Memory B cell (primary cell): Measurements from ENCODE around the gene NT5DC3.

ENCODE experiments used
- ATAC-seq: fragments of 150-1000 bp; cut with Tn5 transposase; 2 replicates; pipeline ENCODE4 v1.10.0; 2021; ENCODE audit warnings: low read depth, mild to moderate bottlenecking, moderate library complexity
- DNase-seq, 2 donors: peaks; one replicate each; pipeline ENCODE4 v3.0.0; 2022; ENCODE audit warnings: low spot score in 2 of 2
- H3K27ac Mint-ChIP-seq: one replicate; pipeline ENCODE4 v1.8.0; 2022; ENCODE audit warnings: mild to moderate bottlenecking, moderate library complexity, mixed read lengths
- H3K27me3 Mint-ChIP-seq: one replicate; pipeline ENCODE4 v1.8.0; 2022; ENCODE audit warnings: mixed read lengths
- H3K36me3 Mint-ChIP-seq: one replicate; pipeline ENCODE4 v1.8.0; 2022; ENCODE audit warnings: mild to moderate bottlenecking, mixed read lengths
- H3K4me1 Mint-ChIP-seq: one replicate; pipeline ENCODE4 v1.8.0; 2022; ENCODE audit warnings: mixed read lengths
- H3K4me3 Mint-ChIP-seq: one replicate; pipeline ENCODE4 v1.8.0; 2022; ENCODE audit warnings: mild to moderate bottlenecking, moderate library complexity, mixed read lengths
- H3K9me3 Mint-ChIP-seq: one replicate; pipeline ENCODE4 v1.8.0; 2022; ENCODE audit warnings: mixed read lengths

Gene NT5DC3

DNA sequence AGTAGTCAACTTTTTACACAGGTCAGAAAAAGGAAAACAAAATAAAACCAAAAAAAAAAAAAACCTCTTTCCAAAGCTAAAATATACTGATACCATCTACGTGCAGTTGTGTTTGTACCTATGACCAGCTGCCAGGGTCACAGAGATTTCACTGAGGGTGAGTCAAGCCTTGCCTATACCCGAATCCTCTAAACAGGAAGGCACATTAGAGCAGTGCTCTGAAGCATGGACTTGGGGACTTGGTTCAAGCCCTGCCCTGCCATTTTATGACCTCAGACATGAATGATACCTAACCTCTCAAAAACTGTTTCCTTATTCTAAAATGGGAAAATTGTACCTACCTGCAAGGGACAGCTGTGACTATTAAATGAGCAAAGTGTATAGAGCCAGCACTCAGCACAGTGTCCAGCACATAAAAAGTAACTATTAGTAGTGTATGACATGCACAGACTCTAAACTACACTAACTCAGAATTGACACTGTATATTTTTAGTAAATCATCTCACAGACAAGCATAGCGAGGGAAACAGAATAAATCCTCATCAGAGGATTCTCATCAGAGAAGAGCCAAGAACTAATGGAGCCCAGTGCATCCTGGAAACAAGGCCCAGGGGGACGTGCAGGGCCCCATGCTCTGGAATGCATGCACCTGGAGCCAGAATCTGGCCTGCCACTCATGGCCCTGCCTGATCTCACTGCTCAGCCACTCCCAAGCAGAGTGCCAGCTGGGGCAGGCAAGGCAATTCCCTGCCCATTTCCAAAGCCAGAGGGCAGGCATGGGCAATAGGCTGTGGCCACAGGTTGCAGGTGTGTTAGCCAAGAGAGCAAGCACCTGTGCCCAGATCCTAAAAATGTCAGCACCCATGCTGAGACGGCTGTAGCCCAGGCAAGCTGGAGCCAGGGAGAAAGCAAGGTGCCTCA lies 57.0 kb downstream of the NT5DC3 start:
- Mint-ChIP-seq H3K4me3 (no peak overlapping the region), H3K36me3 (peaks cover 24% of the 10 kb centered on the region), H3K9me3 (peaks cover 3% of the 10 kb centered on the region), H3K27ac (no peak overlapping the region), H3K4me1 (no peaks in the 10 kb centered on the region), H3K27me3 (no peaks in the 10 kb centered on the region)
- DNase-seq (no peak), ATAC-seq (no peak)

DNA sequence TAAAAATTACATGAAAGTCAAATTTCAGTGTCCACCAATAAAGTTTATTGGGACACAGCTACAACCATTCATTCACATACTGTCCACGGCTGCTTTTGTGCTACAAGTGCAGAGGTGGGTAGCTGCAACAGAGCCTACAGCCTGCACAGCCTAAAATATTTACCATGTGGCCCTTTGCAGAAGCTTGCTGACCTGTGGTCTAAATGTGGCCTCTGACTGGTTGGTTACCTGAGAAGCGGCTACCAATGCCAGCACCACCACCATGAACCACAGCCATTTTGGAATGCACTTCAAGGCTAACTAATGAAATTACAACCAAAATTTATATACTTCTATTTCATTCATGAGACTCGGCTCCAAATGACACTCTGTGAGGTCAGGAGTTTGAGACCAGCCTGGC lies 58.6 kb downstream of the NT5DC3 start:
- H3K4me3 Mint-ChIP-seq: no peak overlapping the region
- ATAC-seq: no peak
- H3K36me3 Mint-ChIP-seq: peaks cover 32% of the 10 kb centered on the region
- H3K9me3 Mint-ChIP-seq: peaks cover 3% of the 10 kb centered on the region
- H3K27ac Mint-ChIP-seq: no peak overlapping the region
- H3K27me3 Mint-ChIP-seq: no peaks in the 10 kb centered on the region
- H3K4me1 Mint-ChIP-seq: no peaks in the 10 kb centered on the region
- DNase-seq: no peak

DNA sequence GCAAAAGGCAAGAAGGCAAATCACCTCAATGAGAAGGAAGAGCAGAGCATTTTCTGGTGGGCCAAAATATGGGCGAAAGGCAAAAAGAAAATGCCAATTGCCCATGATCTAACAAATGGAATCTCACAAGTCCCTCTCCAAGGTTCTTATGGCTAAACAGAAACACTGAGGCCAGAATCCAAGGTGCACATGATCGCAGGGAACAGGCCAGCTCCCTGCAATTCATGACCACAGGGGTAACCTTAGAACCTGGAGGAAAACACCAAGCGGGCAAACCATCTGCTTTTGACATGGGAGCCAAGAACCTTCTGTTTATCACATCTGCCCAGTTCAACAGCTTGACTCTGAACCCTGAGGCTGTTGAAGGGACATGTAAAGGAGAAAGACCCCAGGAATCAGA lies 60.0 kb downstream of the NT5DC3 start:
- H3K36me3 Mint-ChIP-seq: peaks cover 29% of the 10 kb centered on the region
- no peak overlapping the region for H3K4me3 Mint-ChIP-seq
- no peak for ATAC-seq

DNA sequence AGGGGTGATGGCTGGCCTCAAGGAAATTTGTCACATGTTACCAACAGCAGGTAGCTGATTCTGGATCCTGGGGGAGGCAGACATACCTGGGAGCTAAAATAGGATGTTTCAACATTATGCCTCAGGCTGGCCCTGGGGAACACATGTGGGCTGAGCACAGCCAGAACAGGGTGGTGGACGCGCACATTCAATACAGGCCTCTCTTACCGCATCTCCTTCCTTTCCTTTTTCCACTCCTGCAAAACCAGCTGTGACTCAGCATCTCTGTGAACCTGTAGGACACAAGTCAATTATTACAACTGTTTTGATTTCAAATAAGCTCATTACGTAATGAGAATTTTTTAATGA lies 61.0 kb downstream of the NT5DC3 start:
- Mint-ChIP-seq H3K27ac (no peak overlapping the region), H3K36me3 (peaks cover 29% of the 10 kb centered on the region), H3K27me3 (no peaks in the 10 kb centered on the region), H3K4me3 (no peak overlapping the region), H3K4me1 (no peaks in the 10 kb centered on the region), H3K9me3 (no peaks in the 10 kb centered on the region)
- no peak for DNase-seq
- no peak for ATAC-seq

More for the DNA sequence above, 60.0 kb downstream of the NT5DC3 start:
- Mint-ChIP-seq H3K9me3 (peaks cover under 1% of the 10 kb centered on the region), H3K4me1 (no peaks in the 10 kb centered on the region), H3K27me3 (no peaks in the 10 kb centered on the region), H3K27ac (no peak overlapping the region)
- no peak for DNase-seq

DNA sequence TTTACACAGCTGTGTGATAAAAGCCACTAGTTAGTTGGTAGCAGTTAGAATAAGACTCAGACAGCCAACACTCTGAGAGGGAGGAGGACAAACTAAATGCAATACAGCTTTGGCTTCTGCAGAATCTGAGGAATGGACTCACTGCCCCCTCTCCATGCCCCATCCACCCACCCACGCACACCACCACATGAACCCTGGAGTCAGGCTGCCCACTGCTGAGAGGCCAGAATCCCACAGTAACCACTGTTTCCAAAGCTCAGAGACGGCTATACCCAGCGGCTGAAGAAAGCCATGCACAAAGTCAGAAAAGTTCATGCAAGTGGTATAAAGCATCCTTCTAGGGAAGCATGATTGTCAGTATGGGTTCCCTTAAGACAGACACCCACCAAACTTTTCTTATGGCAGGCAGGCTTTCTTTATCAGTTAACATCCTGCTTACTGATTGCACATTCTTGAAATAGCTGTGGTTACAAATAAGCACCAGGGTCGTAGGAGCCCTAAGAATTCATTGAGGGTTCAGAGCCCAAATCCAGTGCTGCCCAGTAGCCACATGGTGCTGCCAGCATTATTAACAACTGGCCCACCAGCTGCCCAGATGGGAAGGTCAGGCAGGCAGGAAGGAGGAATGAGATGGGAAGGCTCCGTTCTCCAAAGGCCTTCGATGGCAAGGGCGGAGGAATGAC lies 61.5 kb downstream of the NT5DC3 start:
- H3K36me3 Mint-ChIP-seq: peaks cover 31% of the 10 kb centered on the region
- ATAC-seq: no peak
- no peak overlapping the region for H3K4me3 Mint-ChIP-seq
- no peaks in the 10 kb centered on the region for H3K27me3 Mint-ChIP-seq
- H3K9me3 Mint-ChIP-seq: no peaks in the 10 kb centered on the region
- DNase-seq: no peak
- H3K4me1 Mint-ChIP-seq: no peaks in the 10 kb centered on the region
- no peak overlapping the region for H3K27ac Mint-ChIP-seq

DNA sequence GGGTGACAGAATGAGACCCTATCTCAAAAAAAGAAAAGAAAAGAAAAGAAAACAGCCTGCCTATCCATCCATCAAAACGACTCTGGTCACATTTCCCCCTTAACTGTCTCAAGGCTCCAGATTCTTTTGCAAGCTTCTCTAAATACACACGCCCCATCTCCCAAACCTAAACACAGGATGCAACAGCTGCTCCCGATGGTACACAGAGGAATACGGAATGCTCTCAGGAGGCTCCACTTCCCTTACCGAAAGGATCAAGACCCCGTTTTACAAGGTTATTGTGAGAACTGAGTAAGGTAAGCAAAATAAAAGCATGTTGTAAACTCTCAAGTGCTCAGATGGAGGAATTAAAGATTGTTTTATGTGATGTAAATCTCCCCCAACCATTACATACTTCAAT lies 62.3 kb downstream of the NT5DC3 start:
- H3K4me3 Mint-ChIP-seq: no peak overlapping the region
- ATAC-seq: no peak
- peaks cover 28% of the 10 kb centered on the region for H3K36me3 Mint-ChIP-seq
- H3K27ac Mint-ChIP-seq: no peak overlapping the region
- H3K9me3 Mint-ChIP-seq: no peaks in the 10 kb centered on the region
- DNase-seq: no peak
- H3K27me3 Mint-ChIP-seq: no peaks in the 10 kb centered on the region
- no peaks in the 10 kb centered on the region for H3K4me1 Mint-ChIP-seq

DNA sequence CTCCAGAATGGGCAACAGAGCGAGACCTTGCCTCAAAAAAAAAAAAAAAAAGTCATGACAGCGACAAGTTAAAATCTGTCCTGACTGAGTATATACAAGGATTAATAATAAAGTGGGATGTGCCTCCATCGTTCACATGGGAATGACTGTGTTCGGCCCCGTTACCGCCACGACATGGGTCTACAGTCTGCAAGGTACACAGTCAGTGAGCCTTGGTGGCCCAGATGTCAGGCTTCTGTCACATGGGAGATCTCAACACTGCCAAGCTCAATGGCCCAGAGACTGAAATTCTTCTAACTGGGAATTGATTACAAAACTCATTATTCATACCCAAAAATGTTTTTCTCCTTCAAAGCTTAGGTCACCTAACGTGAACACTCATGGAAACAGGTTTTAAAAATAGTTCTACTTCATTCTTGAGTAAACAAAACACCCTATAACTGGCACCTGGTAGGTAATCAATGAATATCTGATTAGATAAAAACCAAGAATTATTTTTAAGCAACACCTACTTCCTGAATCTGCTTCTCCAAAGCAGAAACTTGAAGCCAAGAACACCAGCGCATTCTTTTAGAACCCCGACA lies 66.0 kb downstream of the NT5DC3 start:
- no peak for DNase-seq
- Mint-ChIP-seq H3K9me3 (no peaks in the 10 kb centered on the region), H3K36me3 (peaks cover 16% of the 10 kb centered on the region), H3K4me1 (no peaks in the 10 kb centered on the region), H3K27ac (no peak overlapping the region), H3K27me3 (no peaks in the 10 kb centered on the region), H3K4me3 (no peak overlapping the region)
- no peak for ATAC-seq

DNA sequence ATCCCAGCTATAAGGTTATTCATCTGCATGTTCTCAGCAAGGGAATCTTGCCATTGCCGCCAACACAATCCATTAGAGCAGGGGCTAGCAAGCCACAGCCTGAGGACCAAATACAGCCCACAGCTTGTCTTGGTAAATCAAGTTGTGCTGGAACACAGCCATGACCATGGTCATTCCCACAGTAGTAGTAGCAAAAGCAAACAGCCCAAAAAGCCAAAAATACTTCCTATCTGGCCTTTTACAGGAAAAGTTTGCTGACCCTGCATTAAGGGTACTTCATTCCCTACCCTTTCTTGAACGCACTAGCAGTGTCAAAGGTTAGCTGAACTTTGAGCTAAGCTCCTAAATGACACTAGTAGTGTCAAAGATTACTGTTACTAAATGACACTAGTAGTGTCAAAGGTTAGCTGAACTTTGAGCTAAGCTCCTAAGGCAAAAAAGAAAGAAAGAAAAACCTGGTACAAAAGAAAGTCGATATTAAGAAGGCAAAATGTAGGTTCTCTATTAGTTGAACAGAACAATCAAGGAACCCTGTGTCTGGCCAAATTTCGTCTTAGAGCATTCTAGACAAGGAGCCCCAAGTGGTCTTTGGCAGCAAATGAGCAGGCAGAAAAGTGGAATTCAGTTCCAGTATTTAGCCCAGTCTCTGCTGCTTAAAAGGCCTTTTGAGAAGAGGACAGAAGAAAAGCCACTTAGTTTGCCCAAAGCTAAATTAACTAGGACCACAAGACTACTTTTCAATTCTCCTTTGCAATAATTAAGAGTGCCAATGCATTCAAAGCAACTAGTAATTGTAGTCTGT lies 67.7 kb downstream of the NT5DC3 start:
- Mint-ChIP-seq H3K4me3 (no peak overlapping the region), H3K4me1 (no peaks in the 10 kb centered on the region), H3K9me3 (no peaks in the 10 kb centered on the region), H3K36me3 (peaks cover 7% of the 10 kb centered on the region), H3K27ac (no peak overlapping the region), H3K27me3 (no peaks in the 10 kb centered on the region)
- no peak for ATAC-seq
- DNase-seq: no peak

DNA sequence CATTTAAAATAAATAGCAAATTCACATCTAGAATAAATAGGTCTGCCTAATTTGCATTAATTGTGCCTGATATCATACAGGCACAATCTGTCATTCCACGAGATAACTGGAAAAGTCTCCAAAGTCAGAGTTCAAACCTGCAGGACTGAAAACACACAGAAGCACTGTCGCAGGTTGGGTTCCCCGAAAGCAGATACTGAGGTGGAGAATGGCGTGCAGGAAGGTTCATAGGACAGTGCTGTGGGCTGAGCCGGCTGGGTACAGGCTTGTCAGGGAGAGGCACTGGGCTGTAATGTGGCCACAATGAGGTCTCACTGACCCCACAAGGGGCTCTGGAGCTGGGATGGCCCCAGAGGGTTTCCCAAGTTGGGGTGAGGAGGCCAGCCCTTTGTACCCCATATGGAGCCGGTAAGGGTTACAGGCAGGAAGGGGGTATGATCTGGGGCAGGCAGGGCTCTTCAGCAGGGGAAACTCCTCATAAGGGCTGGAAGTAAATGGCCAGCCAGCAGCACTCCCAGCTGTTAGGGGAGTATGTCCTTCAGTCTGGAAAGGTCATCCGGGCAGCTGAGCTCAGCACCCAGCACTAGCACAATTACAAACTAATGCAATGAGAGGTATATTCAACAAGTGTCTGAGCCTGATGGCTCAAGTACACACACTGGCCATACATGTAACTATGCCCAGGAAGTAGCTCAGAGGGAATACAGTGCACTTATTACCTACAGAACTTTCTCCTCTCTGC lies 68.5 kb downstream of the NT5DC3 start:
- no peaks in the 10 kb centered on the region for H3K9me3 Mint-ChIP-seq
- DNase-seq: no peak
- no peak for ATAC-seq
- no peak overlapping the region for H3K4me3 Mint-ChIP-seq
- H3K27ac Mint-ChIP-seq: no peak overlapping the region
- H3K4me1 Mint-ChIP-seq: no peaks in the 10 kb centered on the region
- no peaks in the 10 kb centered on the region for H3K27me3 Mint-ChIP-seq
- peaks cover 4% of the 10 kb centered on the region for H3K36me3 Mint-ChIP-seq

DNA sequence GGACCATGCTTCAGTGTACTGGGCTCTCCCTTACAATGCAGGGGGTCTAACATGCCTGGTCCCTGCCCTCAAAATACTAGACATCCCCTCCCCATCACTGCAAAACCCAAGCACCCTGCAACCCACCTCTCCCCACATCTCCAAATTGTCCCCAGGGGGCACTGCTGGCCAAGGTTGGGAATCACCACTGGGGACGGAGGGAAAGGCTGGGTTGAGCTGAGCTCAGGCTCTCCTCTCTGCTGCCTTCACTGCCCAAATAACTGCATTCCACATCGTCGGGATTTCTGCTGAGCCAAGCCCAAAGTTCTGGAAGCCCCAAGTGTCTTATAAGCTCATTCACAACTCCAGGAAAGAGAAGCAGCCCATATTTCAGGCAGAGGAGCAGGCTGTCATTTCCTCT lies 69.6 kb downstream of the NT5DC3 start:
- ATAC-seq (no peak), DNase-seq (no peak)

DNA sequence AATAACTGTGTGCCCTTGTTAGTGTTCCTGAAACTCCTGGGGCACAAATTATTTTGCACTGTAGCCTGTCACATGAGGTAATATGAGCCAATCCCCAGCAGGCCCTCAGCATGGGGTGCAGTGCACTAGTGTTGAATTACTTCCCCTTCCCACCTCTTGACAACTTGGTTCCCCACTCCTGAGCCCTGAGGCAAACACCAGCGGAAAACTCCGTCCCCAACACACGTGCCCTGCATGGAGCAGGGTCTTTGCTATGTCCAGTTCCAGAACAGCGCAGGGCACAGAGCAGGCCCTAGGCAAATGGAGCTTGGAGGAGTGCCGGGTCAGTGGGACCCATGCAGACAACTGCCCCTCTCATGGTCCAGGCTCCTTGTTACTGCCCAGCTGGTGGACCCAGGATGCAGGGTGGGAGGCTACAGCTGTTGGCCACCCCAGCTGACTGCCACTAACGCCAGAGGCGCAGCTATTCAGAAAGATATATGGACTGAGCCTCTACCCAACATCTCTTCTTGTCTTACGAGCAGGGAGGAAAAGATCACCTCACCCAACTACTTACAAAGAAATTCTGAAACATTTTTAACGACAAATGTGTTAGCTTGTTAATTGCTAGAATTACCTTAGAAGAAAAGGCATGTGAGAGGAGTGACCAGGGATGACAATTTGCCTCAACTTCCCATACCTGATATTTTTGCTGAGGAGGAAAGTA lies 71.6 kb downstream of the NT5DC3 start:
- Mint-ChIP-seq H3K9me3 (no peaks in the 10 kb centered on the region), H3K4me1 (no peaks in the 10 kb centered on the region), H3K4me3 (no peak overlapping the region), H3K36me3 (peaks cover 8% of the 10 kb centered on the region), H3K27me3 (no peaks in the 10 kb centered on the region), H3K27ac (no peak overlapping the region)
- ATAC-seq: no peak
- DNase-seq: no peak

More for the DNA sequence above, 69.6 kb downstream of the NT5DC3 start:
- no peak overlapping the region for H3K27ac Mint-ChIP-seq
- no peaks in the 10 kb centered on the region for H3K27me3 Mint-ChIP-seq
- H3K4me3 Mint-ChIP-seq: no peak overlapping the region
- H3K4me1 Mint-ChIP-seq: no peaks in the 10 kb centered on the region
- no peaks in the 10 kb centered on the region for H3K9me3 Mint-ChIP-seq
- H3K36me3 Mint-ChIP-seq: peaks cover 6% of the 10 kb centered on the region

DNA sequence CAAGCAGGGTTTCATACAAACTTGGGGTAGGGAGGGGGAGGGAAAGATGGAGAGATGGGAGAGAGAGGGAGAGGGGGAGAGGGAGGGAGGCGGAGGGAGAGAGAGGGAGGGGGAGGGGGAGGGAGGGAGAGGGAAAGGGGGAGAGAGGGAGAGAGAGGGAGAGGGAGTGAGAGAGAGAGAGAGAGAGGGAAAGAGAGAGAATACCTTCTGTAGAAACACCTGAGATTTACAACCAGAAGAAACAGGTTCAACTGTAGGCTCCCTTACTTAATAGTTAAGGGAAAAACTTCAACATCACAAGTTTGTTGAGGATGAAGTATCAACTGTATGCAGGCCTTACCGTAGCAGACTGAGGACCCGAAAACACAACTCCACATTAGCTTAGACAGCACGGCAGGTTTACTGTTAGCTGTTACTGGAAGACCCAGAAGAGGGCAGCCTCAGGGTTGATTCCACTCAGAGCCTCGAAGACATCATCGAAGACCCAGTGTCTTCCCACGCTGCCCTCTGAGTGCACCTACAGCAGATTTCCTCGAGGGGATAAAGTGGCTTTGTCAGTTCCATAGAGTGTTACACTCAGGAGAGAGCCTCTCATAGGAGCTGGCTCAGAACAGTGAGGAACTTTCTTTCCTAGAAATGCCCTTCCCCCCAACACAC lies 72.4 kb downstream of the NT5DC3 start:
- Mint-ChIP-seq H3K9me3 (no peaks in the 10 kb centered on the region), H3K4me3 (no peak overlapping the region), H3K4me1 (no peaks in the 10 kb centered on the region), H3K27me3 (no peaks in the 10 kb centered on the region), H3K36me3 (peaks cover 8% of the 10 kb centered on the region), H3K27ac (no peak overlapping the region)
- ATAC-seq: no peak
- DNase-seq: no peak
